SK-N-SH (cell line): ENCODE data around the gene IFNA2. TPM values are rescaled to one million over a fixed set of nuclear protein-coding genes. Genes with fewer than 3 reads are reported as not detected.
"Not testable (repeated sequence)": the region's sequence is repeated elsewhere in the genome, so short reads cannot be mapped to it uniquely, and the experiment has no call there.

Source experiments
- CTCF ChIA-PET: fragments of 300-600, 350-600 bp; formaldehyde crosslinking; extraction: SDS; loops from one replicate; lab custom pipeline; 2021; lab: Yijun Ruan, JAX
- POLR2A ChIA-PET: fragments of 350-600 bp; sonication (Branson Sonifier 250); formaldehyde crosslinking; extraction: SDS; loops from one replicate; lab custom pipeline; 2020; ENCODE audit warnings: antibody characterized with exemption, inconsistent platforms; lab: Yijun Ruan, JAX
- DNase-seq: peaks from one replicate; pipeline ENCODE4 v3.0.0; 2012
- H2AFZ ChIP-seq: fragments of 200-600 bp; sonication (generic); 2 replicates; pipeline ENCODE4 v1.8.1; 2016; ENCODE audit warnings: antibody characterized with exemption, mild to moderate bottlenecking, low read depth
- H3F3A ChIP-seq: fragments of 200-600 bp; sonication (generic); replicated peaks from 2 replicates; pipeline ENCODE3; 2016; ENCODE audit warnings: antibody characterized with exemption, mild to moderate bottlenecking; ENCODE audit not compliant: insufficient read depth
- H3K27ac ChIP-seq, 2 experiments: fragments of 200-500 bp in 1 of 2; fragments of 200-600 bp in 1 of 2; sonication (Bioruptor generic) in 1 of 2; sonication (generic), shearing (Covaris generic) in 1 of 2; 2 replicates each; pipeline versions ENCODE4 v1.5.1 to v1.6.1; 2014 to 2016; ENCODE audit warnings: low read depth in 2 of 2, inconsistent platforms in 1 of 2, low read length in 1 of 2, mild to moderate bottlenecking in 1 of 2, mixed read lengths in 1 of 2
- H3K27me3 ChIP-seq: fragments of 200-600 bp; sonication (generic), shearing (Covaris generic); 2 replicates; pipeline ENCODE4 v1.6.1; 2016; ENCODE audit warnings: mixed run types; ENCODE audit not compliant: insufficient read depth
- H3K36me3 ChIP-seq, 2 experiments: fragments of 200-500 bp in 1 of 2; fragments of 200-600 bp in 1 of 2; sonication (Bioruptor generic) in 1 of 2; sonication (generic) in 1 of 2; replicated peaks in 1 of 2; 2 replicates each; pipeline versions ENCODE3 to v1.5.1; 2014 to 2016; ENCODE audit warnings: low read length in 1 of 2, mild to moderate bottlenecking in 1 of 2; ENCODE audit not compliant: insufficient read depth in 2 of 2, control insufficient read depth in 1 of 2
- H3K4me1 ChIP-seq, 2 experiments: fragments of 200-500 bp in 1 of 2; fragments of 200-600 bp in 1 of 2; sonication (Bioruptor generic) in 1 of 2; sonication (generic), shearing (Covaris generic) in 1 of 2; 2 replicates each; pipeline versions ENCODE4 v1.5.1 to v1.6.1; 2014 to 2016; ENCODE audit warnings: low read depth in 1 of 2, low read length in 1 of 2, mixed run types in 1 of 2; ENCODE audit not compliant: insufficient read depth in 2 of 2, control insufficient read depth in 1 of 2
- H3K4me2 ChIP-seq: fragments of 200-600 bp; sonication (generic), shearing (Covaris generic); 2 replicates; pipeline ENCODE4 v1.6.1; 2017; ENCODE audit warnings: mixed run types
- H3K4me3 ChIP-seq, 2 experiments: fragments of 200-500 bp in 1 of 2; fragments of 200-600 bp in 1 of 2; sonication (Bioruptor generic) in 1 of 2; sonication (generic), shearing (Covaris generic) in 1 of 2; 2 replicates each; pipeline versions ENCODE4 v1.5.1 to v1.8.1; 2014 to 2016; ENCODE audit warnings: low read depth in 2 of 2, inconsistent platforms in 1 of 2, low read length in 1 of 2, mild to moderate bottlenecking in 1 of 2, mixed read lengths in 1 of 2, moderate library complexity in 1 of 2
- H3K79me2 ChIP-seq: fragments of 200-600 bp; sonication (generic); 2 replicates; pipeline ENCODE4 v1.8.1; 2017; ENCODE audit warnings: mild to moderate bottlenecking; ENCODE audit not compliant: insufficient read depth
- H3K9ac ChIP-seq: fragments of 200-600 bp; sonication (generic); 2 replicates; pipeline ENCODE4 v1.6.1; 2017; ENCODE audit warnings: mixed run types
- H3K9me2 ChIP-seq: fragments of 200-600 bp; sonication (generic); 2 replicates; pipeline ENCODE4 v1.6.1; 2017; ENCODE audit warnings: mixed run types
- H3K9me3 ChIP-seq: fragments of 200-600 bp; sonication (generic); 2 replicates; pipeline ENCODE4 v1.6.1; 2017; ENCODE audit warnings: mixed run types, mild to moderate bottlenecking, moderate library complexity
- H4K20me1 ChIP-seq: fragments of 200-600 bp; sonication (generic); 2 replicates; pipeline ENCODE4 v1.6.1; 2017; ENCODE audit warnings: mild to moderate bottlenecking, mixed run types; ENCODE audit not compliant: insufficient read depth
- CHD2 ChIP-seq: fragments of 150-350 bp; IDR thresholded peaks from 2 replicates; pipeline ENCODE4 v1.6.1; 2018; ENCODE audit warnings: low read length; ENCODE audit not compliant: partially characterized antibody
- JUND ChIP-seq: IDR thresholded peaks from 2 replicates; pipeline ENCODE4 v1.4.0; 2012
- RCOR1 ChIP-seq: fragments of 150-350 bp; IDR thresholded peaks from 2 replicates; pipeline ENCODE4 v1.6.1; 2017; ENCODE audit warnings: antibody characterized with exemption, low read length
- SIN3A ChIP-seq: IDR thresholded peaks from 2 replicates; pipeline ENCODE4 v1.6.1; 2012; ENCODE audit warnings: low read depth, mild to moderate bottlenecking, low read length, moderate library complexity, borderline replicate concordance
- SMC3 ChIP-seq: IDR thresholded peaks from 2 replicates; pipeline ENCODE4 v1.6.1; 2012; ENCODE audit warnings: low read depth, low read length, improper control_type of control experiment
- TCF12 ChIP-seq: IDR thresholded peaks from 2 replicates; pipeline ENCODE4 v1.4.0; 2012
- WGBS: methylation state at CpG from one replicate; pipeline ENCODE4 v1.1.6; 2017; ENCODE audit warnings: low lambda C conversion rate; 5-methylcytosine and 5-hydroxymethylcytosine counted together
- polyA plus RNA-seq, 3 experiments: library from polyadenylated mRNA; depleted of rRNA; stranded (reverse); fragments of >200 nt; gene quantifications; 2 replicates each; pipeline ENCODE4 v1.2.3, GENCODE V29; 2012
- TF ChIP-seq, protein P1 (sequence below): IDR thresholded peaks from 2 replicates; pipeline ENCODE4 v1.6.1; 2012; ENCODE audit warnings: mild to moderate bottlenecking, low read depth, low read length, moderate library complexity
- TF ChIP-seq, protein P2 (sequence below): IDR thresholded peaks from 2 replicates; pipeline ENCODE4 v1.4.0; 2012; ENCODE audit warnings: low read depth

The IFNA2 gene
- polyA plus RNA-seq, 1 of the 3 experiments (the other 2 are of a cell fraction): not detected

DNA sequence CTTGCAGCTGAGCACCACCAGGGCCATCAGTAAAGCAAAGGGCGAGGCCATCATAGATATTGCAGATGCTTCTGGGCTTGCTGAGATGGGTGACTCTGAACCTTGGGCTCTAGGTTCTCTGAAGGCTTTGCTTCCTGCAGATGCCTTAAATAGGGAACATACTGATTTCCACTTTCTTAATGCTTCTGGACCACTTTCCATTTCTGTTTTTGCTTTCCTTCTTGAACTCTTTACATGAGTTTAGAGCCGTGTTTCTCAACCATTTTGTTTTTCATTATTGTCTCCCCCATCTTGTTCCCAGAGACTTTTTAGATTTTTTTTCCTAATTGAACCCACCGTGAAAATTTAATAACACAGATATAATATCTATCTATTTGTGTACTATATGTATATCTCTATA, 17.2 kb downstream of the IFNA2 start, which contains the start of gene IFNA13 (continued):
- TF ChIP-seq, protein P1, sequence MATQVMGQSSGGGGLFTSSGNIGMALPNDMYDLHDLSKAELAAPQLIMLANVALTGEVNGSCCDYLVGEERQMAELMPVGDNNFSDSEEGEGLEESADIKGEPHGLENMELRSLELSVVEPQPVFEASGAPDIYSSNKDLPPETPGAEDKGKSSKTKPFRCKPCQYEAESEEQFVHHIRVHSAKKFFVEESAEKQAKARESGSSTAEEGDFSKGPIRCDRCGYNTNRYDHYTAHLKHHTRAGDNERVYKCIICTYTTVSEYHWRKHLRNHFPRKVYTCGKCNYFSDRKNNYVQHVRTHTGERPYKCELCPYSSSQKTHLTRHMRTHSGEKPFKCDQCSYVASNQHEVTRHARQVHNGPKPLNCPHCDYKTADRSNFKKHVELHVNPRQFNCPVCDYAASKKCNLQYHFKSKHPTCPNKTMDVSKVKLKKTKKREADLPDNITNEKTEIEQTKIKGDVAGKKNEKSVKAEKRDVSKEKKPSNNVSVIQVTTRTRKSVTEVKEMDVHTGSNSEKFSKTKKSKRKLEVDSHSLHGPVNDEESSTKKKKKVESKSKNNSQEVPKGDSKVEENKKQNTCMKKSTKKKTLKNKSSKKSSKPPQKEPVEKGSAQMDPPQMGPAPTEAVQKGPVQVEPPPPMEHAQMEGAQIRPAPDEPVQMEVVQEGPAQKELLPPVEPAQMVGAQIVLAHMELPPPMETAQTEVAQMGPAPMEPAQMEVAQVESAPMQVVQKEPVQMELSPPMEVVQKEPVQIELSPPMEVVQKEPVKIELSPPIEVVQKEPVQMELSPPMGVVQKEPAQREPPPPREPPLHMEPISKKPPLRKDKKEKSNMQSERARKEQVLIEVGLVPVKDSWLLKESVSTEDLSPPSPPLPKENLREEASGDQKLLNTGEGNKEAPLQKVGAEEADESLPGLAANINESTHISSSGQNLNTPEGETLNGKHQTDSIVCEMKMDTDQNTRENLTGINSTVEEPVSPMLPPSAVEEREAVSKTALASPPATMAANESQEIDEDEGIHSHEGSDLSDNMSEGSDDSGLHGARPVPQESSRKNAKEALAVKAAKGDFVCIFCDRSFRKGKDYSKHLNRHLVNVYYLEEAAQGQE: no peak

DNA sequence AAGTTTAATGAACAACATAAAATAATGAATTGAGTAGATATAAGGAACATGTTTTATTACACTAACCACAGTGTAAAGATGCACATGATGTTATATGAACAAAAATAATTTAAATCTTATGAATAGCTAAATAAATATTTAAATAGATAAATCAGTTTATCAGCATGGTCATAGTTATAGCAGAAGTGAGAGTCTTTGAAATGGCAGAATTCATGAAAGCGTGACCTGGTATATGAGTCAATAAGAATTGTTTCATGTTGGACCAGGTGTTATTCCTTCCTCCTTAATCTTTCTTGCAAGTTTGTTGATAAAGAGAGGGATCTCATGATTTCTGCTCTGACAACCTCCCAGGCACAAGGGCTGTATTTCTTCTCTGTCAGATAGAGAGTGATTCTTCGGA, 18.0 kb downstream of the IFNA2 start:
- H3K4me1 ChIP-seq, H3K9ac ChIP-seq, H3K4me2 ChIP-seq, H3K9me2 ChIP-seq, H3K27ac ChIP-seq, H3K27me3 ChIP-seq, DNase-seq, H3K9me3 ChIP-seq, H3K79me2 ChIP-seq, H3K36me3 ChIP-seq, CTCF ChIA-PET, H3F3A ChIP-seq, H2AFZ ChIP-seq, H3K4me3 ChIP-seq, POLR2A ChIA-PET, H4K20me1 ChIP-seq: not testable (repeated sequence)
- WGBS: 59% methylated on average over 1 of the region's 2 CpGs

DNA sequence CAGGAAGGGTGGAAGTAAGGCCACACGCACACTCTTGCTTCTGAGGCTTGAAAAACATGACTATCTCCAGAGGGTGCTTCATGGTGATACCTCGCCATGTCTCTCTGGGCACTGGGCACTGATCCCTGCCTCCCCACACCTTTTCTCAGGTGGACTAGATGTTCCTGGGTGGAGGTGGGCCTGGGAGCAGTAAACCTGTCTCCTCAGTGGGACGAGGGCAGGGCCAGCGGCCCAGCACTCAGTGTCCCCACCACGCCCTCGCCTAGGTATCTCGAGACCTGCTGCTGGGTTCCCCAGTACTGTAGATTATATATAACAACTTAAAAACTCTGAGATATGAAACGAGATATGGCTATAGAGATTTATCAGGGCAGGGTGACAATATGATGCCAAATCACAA, 22.9 kb downstream of the IFNA2 start:
- H3K79me2 ChIP-seq: no peaks in the 10 kb centered on the region
- no peak for TF ChIP-seq CHD2
- no peak for TF ChIP-seq SIN3A
- TF ChIP-seq, protein P2, sequence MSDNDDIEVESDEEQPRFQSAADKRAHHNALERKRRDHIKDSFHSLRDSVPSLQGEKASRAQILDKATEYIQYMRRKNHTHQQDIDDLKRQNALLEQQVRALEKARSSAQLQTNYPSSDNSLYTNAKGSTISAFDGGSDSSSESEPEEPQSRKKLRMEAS: no peak
- no peak for TF ChIP-seq SMC3
- TF ChIP-seq TCF12: no peak
- TF ChIP-seq RCOR1: no peak
- TF ChIP-seq JUND: no peak
- no peak for DNase-seq
- H3K9ac ChIP-seq: no peak overlapping the region
- 5% methylated on average over 8 of the region's 8 CpGs for WGBS
- H3F3A ChIP-seq: no peaks in the 10 kb centered on the region
- no peak overlapping the region for H2AFZ ChIP-seq
- H3K4me1 ChIP-seq: no peaks in the 10 kb centered on the region
- ChIA-PET CTCF (interaction anchor here (3.2 kb wide), 1 partner anchor 33 kb away, joined by 12 read pairs; no protein-coding TSS in a partner anchor), POLR2A (no interaction called here)
- no peaks in the 10 kb centered on the region for H4K20me1 ChIP-seq
- no peak overlapping the region for H3K4me2 ChIP-seq
- no peaks in the 10 kb centered on the region for H3K36me3 ChIP-seq
- no peaks in the 10 kb centered on the region; the same call in 1 of the 2 replicates for H3K27me3 ChIP-seq
- no peak overlapping the region for H3K27ac ChIP-seq
- H3K9me3 ChIP-seq: no peaks in the 10 kb centered on the region
- H3K9me2 ChIP-seq: no peaks in the 10 kb centered on the region
- no peak overlapping the region for H3K4me3 ChIP-seq
